Diencephalon (tissue), 1 donor: ENCODE results near the gene HINFP. TPM values are rescaled to one million over a fixed set of nuclear protein-coding genes. Genes with fewer than 3 reads are reported as not detected.

Source experiments
- total RNA-seq: library from RNA; depleted of rRNA; stranded (reverse); fragments of >200 nt; gene quantifications from one replicate; pipeline ENCODE4 v1.2.3, GENCODE V29; 2014

Gene HINFP, protein sequence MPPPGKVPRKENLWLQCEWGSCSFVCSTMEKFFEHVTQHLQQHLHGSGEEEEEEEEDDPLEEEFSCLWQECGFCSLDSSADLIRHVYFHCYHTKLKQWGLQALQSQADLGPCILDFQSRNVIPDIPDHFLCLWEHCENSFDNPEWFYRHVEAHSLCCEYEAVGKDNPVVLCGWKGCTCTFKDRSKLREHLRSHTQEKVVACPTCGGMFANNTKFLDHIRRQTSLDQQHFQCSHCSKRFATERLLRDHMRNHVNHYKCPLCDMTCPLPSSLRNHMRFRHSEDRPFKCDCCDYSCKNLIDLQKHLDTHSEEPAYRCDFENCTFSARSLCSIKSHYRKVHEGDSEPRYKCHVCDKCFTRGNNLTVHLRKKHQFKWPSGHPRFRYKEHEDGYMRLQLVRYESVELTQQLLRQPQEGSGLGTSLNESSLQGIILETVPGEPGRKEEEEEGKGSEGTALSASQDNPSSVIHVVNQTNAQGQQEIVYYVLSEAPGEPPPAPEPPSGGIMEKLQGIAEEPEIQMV
- 25.8 TPM for total RNA-seq

DNA sequence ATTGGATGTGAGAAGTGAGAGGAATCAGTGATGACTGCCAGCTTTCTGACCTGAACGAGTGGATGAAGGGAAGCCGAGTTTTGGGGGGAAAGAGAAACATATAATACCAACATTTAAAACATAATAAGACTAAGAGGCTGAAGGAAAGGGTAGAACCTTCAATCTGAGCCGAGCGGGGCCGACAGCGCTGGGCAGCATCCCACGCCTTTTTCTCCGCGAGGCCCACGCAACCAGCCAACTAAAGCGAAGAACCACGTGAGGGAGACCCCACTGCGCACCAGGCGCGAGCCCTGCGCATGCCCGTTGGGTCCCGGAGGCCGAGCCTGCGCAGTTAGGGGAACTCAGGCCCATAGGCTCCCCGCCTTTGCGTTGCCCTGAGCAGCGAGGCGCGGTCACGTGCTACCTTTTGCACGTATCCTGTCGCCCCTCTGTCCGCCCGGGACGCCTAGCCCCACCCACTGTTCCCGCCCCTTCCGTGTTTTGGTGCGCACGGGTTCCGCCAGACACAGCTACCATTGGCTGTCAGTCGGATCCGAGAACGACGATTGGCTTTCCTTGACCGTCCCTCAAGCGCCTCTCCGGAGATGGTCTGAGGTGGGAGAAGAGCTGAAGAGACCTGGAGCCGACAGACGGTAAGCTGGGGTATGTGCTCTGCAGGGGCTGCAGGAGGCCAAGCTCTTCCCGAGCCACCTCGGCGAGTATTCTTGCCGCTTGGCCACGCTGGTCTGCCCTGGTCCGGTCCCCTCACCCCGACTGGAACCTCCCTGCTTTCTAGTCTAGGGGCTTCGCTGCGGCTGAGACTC is at the start of gene HINFP:
TSS of gene HINFP (plus strand) at position 573 of the 803 bp plus-strand sequence. CDS start 5,365 bp downstream, outside the sequence.

DNA sequence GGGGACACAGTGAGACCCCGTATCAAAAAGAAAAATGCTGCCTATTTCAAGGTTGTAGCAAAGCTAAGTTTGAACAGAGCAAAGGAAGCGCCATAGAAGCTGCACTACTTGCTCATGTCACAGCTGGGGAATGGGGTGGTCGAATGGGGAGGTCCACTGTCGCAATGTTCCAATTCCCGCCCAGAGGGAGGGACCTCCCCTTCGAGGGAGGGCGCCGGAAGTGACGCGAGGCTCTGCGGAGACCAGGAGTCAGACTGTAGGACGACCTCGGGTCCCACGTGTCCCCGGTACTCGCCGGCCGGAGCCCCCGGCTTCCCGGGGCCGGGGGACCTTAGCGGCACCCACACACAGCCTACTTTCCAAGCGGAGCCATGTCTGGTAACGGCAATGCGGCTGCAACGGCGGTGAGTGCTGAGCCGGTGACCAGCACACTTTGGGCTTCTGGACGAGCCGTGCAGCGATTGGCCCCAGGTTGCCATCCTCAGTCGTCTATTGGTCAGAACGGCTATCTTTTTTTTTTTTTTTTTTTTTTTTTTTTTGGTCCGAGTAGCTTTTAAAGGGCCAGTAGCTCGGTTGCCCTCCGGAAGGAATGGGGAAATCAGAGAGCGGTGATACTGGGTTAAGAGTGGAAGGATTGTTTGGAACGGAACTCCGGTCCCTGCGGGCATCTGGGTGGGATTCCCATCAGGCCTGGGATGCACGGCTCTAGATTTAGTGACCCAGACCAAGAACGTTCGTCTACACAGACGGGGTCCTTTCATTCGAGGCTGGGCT is 36.5 kb upstream of the HINFP start, which contains the start of gene HMBS:
TSS of gene HMBS (plus strand) at position 219 of the 774 bp plus-strand sequence. CDS start at position 372, 153 bp downstream.

DNA sequence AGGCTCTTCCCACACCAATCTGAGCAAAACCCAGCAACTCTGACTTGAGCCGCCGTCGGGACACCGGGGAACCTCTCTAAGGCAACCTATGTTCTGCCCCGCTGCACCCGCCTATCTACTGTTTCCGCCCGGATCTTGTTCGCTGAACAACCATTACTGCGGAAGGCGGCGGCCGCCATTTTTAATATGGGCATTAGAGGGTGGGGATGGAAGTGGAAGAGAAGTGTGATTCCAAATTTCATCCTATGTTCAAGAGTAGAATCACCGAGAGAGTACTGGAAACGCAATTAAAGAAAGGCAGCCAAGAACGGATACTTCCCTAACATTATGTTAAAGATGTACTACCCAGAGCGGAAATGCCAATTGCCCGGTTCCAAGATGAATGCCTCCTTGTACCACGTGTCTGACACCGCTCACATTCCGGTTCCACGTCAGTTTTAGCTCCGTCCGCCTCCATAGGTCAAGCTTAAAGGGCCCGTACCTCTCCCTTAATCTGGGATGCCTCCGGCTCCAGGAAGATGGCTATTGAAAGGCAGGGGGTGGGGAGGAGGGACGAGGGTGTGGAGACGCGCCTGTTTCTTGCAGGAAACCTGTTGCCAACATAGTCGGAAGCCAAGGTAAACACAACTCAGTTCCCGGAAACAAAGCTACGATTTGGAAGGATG is 19.5 kb upstream of the HINFP start, which contains the start of gene DPAGT1:
TSS of gene DPAGT1 (minus strand) at position 95 of the 665 bp plus-strand sequence. CDS start 198 bp downstream, outside the sequence.

DNA sequence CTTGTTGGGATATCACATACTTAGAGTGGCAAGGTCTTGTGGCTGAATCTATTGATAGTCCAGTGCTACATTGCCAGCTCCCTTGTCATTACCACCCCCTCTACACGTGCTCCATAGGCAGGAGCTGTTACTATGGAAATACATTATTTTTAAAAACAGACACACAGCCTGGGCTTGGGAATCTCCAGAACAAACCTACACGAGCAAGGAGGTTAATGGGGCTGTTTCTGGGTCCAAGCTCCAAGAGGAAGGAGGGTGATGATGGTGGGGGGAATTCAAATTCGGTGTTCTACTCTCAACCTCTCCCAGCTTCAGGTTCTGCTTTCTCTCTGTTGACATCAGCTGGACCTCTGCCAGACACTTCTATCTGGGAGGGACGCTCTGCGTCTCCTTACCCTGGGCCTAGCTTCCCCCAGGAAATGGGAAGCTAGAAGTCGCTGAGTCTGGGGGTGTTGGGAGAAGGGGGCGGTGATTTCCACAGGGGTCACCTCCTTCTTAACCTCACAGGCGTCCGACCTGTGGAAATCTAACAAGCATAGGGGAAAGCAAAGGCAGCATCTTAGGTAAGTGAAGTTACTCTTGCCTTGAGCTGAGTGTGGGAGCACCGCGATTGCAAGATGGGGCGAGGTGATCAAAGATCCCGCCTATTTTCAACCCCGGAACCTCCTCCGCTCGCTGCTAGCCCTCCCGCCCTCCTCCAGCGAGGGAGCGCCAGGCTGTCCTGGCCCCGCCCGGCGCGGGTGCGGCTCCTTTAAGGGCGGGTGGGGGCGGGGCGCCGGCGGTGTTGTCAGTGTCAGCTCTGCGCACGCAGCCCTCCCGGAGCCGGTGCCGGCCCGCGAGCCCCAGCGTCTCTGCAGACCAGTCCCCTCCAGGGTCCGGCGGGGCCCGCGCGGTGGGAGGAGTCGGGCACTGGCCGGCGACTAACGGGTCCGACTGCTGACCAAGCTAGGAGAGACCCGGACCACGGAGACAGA is 14.5 kb upstream of the HINFP start, which contains the start of gene C2CD2L:
TSS of gene C2CD2L (plus strand) at position 781 of the 974 bp plus-strand sequence. CDS start 398 bp downstream, outside the sequence.

DNA sequence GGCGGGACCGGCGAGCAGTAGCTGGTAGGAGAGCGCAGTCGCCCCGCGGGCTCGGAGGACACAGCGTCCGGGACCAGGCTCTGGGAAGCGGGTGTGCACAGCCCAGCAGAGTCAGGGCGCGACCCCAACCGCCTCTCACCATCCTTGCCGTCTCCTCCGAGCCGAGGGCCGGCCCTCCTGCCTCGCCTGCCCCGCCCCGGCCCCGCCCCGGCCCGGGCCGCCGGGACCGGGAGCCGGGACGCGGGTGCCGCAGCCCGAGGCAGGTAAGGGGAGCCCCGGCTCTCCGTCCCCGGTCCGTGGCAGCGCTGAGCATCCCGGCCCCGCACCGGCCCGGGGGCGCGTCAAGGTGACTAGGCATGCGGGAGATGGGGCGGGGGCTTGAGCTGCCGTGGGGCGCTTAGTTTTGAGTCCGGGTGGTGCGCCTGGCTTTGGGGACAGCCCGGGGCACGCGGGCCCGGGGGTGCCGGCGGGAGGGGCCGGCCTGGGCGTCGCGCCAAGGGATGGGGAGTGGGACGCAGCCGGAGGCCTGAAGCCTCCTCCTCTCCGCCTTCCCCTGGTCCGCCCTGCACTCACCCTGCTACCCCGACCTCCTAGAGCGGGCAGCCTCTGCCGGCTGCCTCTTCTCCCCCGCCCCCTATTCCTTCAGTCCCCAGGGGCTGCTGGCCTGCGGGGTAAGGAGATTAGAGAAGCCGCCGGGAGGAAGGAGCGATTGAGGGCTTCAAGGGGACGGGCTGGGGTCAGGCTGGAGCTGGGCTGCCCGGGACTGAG is 27.8 kb downstream of the HINFP start, which contains the start of gene ABCG4:
TSS of gene ABCG4 (plus strand) at position 35 of the 768 bp plus-strand sequence. CDS start 914 bp downstream, outside the sequence.

DNA sequence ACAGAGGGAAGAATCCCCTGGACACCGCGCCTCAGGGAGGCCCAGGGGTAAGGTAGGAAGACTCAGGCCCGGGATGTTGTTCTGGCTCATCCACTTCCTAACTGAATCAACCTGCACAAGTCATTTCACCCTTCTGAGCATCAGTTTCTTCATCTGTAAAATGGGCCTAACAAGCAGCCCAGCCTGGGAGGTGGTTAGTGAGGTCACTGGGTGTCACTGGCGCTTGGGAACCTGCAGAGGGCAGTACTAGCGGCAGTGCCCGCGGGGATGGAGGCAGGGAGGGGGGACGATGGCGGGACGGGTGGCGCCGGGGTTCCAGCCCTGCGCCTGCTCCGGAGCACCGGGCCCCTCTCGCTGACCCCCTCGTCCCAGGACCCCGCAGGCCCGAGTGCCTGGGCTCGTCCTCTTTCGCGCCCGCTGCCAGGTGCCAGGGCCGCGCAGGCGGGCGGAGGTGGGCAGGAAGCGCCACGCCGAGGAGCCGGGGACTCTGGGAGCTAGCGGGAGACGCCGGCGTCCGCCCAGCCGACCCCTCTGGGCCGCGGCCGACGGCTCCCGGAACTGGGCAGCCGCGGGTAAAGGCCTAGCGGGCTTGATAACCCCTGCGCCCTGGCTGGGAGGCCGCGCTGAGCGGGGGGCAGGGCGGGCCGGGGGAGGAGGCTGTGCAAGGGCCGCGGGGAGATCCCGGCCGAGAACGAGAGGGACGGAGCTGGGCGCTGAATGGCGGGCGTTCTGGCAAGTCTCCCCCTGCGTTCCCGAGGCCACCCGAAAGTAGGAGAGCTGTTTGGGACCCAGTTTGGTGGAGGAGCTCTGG is 47.3 kb downstream of the HINFP start, which contains the start of gene NLRX1:
TSS of gene NLRX1 (plus strand) at position 255 of the 811 bp plus-strand sequence. CDS start 2,679 bp downstream, outside the sequence.

Other genes starting within 250 kb of the HINFP start
- gene CXCR5, start 237.7 kb upstream of the HINFP start, total RNA-seq: not detected
- 6.5 TPM for gene BCL9L, start 195.7 kb upstream of the HINFP start, total RNA-seq
- not detected for gene UPK2, start 165.3 kb upstream of the HINFP start, total RNA-seq
- not detected for gene FOXR1, start 149.8 kb upstream of the HINFP start, total RNA-seq
- 38.5 TPM for gene CENATAC, start 123.4 kb upstream of the HINFP start, total RNA-seq
- 702 TPM for gene RPS25, start 103.2 kb upstream of the HINFP start, total RNA-seq
- 69.0 TPM for gene TRAPPC4, start 102.8 kb upstream of the HINFP start, total RNA-seq
- 12.0 TPM for gene SLC37A4, start 90.7 kb upstream of the HINFP start, total RNA-seq
- gene HYOU1, start 64.4 kb upstream of the HINFP start, total RNA-seq: 76.6 TPM
- gene VPS11, start 53.8 kb upstream of the HINFP start, total RNA-seq: 28.1 TPM
- gene HMBS, start 36.7 kb upstream of the HINFP start, total RNA-seq: 6.7 TPM
- gene DPAGT1, start 19.7 kb upstream of the HINFP start, total RNA-seq: 11.3 TPM
- gene C2CD2L, start 14.2 kb upstream of the HINFP start, total RNA-seq: 15.5 TPM
- gene ABCG4, start 27.5 kb downstream of the HINFP start, total RNA-seq: 9.0 TPM
- 5.5 TPM for gene NLRX1, start 47.1 kb downstream of the HINFP start, total RNA-seq
- not detected for gene NHERF4, start 63.9 kb downstream of the HINFP start, total RNA-seq
- 24.7 TPM for gene CBL, start 84.8 kb downstream of the HINFP start, total RNA-seq
- gene MCAM, start 195.6 kb downstream of the HINFP start, total RNA-seq: 21.0 TPM
- 3.7 TPM for gene RNF26, start 212.9 kb downstream of the HINFP start, total RNA-seq
- 6.0 TPM for gene C1QTNF5, start 219.3 kb downstream of the HINFP start, total RNA-seq
- 0.23 TPM for gene MFRP, start 225.1 kb downstream of the HINFP start, total RNA-seq